Fibroblast of lung (primary cell): ENCODE results near the gene STAC. TPM values are rescaled to one million over a fixed set of nuclear protein-coding genes. Genes with fewer than 3 reads are reported as not detected.

ENCODE experiments used
- DNase-seq, 2 donors: peaks; one replicate each; pipeline versions ENCODE4 v3.0.0 to v3.0.0-alpha.2; 2010; ENCODE audit warnings: low read depth in 2 of 2
- H2AFZ ChIP-seq: 2 replicates; pipeline ENCODE4 v1.5.1; 2012; ENCODE audit warnings: low read length, control low read depth, inconsistent platforms
- H3K27ac ChIP-seq: 2 replicates; pipeline ENCODE4 v1.5.1; 2011; ENCODE audit warnings: low read length, control low read depth; ENCODE audit not compliant: insufficient read depth
- H3K27me3 ChIP-seq: 2 replicates; pipeline ENCODE4 v1.5.1; 2011; ENCODE audit warnings: mild to moderate bottlenecking, low read length; ENCODE audit not compliant: control insufficient read depth, insufficient read depth
- H3K36me3 ChIP-seq: 2 replicates; pipeline ENCODE4 v1.5.1; 2011; ENCODE audit warnings: low read length; ENCODE audit not compliant: control insufficient read depth, insufficient read depth
- H3K4me1 ChIP-seq: 2 replicates; pipeline ENCODE4 v1.5.1; 2011; ENCODE audit warnings: low read length; ENCODE audit not compliant: control insufficient read depth, insufficient read depth; ENCODE audit errors: extremely low read depth
- H3K4me2 ChIP-seq: 2 replicates; pipeline ENCODE4 v1.5.1; 2011; ENCODE audit warnings: low read length, control low read depth; ENCODE audit not compliant: insufficient read depth; ENCODE audit errors: extremely low read depth
- H3K4me3 ChIP-seq, 4 experiments: fragments of 200-600 bp in 1 of 4; sonication (generic) in 1 of 4; replicated peaks in 1 of 4; 2 replicates each; pipeline ENCODE4 v1.5.1; 2011 to 2016; ENCODE audit warnings: low read length in 4 of 4, low read depth in 3 of 4, mild to moderate bottlenecking in 3 of 4, control low read depth in 2 of 4, inconsistent platforms in 1 of 4, mixed read lengths in 1 of 4; ENCODE audit not compliant: insufficient read depth in 1 of 4; ENCODE audit errors: control extremely low read depth in 1 of 4
- H3K79me2 ChIP-seq: 2 replicates; pipeline ENCODE4 v1.5.1; 2012; ENCODE audit warnings: mild to moderate bottlenecking, low read length, inconsistent platforms; ENCODE audit not compliant: control insufficient read depth, insufficient read depth
- H3K9ac ChIP-seq: 2 replicates; pipeline ENCODE4 v1.5.1; 2011; ENCODE audit warnings: mild to moderate bottlenecking, low read length, control low read depth; ENCODE audit not compliant: insufficient read depth
- H3K9me3 ChIP-seq: 2 replicates; pipeline ENCODE4 v1.5.1; 2012; ENCODE audit warnings: low read depth, low read length; ENCODE audit not compliant: control insufficient read depth, insufficient read depth
- H4K20me1 ChIP-seq: 2 replicates; pipeline ENCODE4 v1.5.1; 2011; ENCODE audit warnings: low read length; ENCODE audit not compliant: control insufficient read depth, insufficient read depth; ENCODE audit errors: extremely low read depth
- EZH2 ChIP-seq: IDR thresholded peaks from 2 replicates; pipeline ENCODE4 v1.5.1; 2012; ENCODE audit warnings: low read length, control low read depth, mild to moderate bottlenecking; ENCODE audit errors: missing control alignments
- polyA plus RNA-seq, 2 donors: library from polyadenylated mRNA; depleted of rRNA in 1 of 2; stranded (reverse) in 1 of 2; unstranded in 1 of 2; fragments of >200 nt; gene quantifications; 2 replicates each; pipeline ENCODE4 v1.2.1, GENCODE V29; 2011 to 2012; ENCODE audit warnings: missing spikeins in 1 of 2
- total RNA-seq: library from RNA; depleted of rRNA; stranded (reverse); fragments of >200 nt; gene quantifications from 2 replicates; pipeline ENCODE4 v1.2.1, GENCODE V29; 2014
- TF ChIP-seq, protein P1 (sequence below), 2 donors: IDR thresholded peaks in 1 of 2; conservative IDR thresholded peaks in 1 of 2; 1 replicate in 1 of 2; 2 replicates in 1 of 2; pipeline ENCODE4 v1.5.1; 2011 to 2012; ENCODE audit warnings: low read length in 2 of 2, control low read depth in 1 of 2, inconsistent platforms in 1 of 2, low read depth in 1 of 2, mild to moderate bottlenecking in 1 of 2

Gene STAC
- total and polyA plus RNA-seq, 2 donors (not counting 1 experiment from before 2014, with no cell fraction given) = 6.8 to 7.4 TPM

- Histone ChIP-seq H3K79me2 (no peaks in the 10 kb centered on the region), H3K9ac (no peak overlapping the region), H3K9me3 (no peaks in the 10 kb centered on the region), H3K4me2 (no peak overlapping the region), H3K27me3 (no peaks in the 10 kb centered on the region), H2AFZ (no peak overlapping the region), H3K4me3 (no peak overlapping the region), H3K36me3 (no peaks in the 10 kb centered on the region), H3K27ac (no peak overlapping the region), H3K4me1 (no peaks in the 10 kb centered on the region), H4K20me1 (no peaks in the 10 kb centered on the region)
- no peak for TF ChIP-seq EZH2
- TF ChIP-seq, protein P1, sequence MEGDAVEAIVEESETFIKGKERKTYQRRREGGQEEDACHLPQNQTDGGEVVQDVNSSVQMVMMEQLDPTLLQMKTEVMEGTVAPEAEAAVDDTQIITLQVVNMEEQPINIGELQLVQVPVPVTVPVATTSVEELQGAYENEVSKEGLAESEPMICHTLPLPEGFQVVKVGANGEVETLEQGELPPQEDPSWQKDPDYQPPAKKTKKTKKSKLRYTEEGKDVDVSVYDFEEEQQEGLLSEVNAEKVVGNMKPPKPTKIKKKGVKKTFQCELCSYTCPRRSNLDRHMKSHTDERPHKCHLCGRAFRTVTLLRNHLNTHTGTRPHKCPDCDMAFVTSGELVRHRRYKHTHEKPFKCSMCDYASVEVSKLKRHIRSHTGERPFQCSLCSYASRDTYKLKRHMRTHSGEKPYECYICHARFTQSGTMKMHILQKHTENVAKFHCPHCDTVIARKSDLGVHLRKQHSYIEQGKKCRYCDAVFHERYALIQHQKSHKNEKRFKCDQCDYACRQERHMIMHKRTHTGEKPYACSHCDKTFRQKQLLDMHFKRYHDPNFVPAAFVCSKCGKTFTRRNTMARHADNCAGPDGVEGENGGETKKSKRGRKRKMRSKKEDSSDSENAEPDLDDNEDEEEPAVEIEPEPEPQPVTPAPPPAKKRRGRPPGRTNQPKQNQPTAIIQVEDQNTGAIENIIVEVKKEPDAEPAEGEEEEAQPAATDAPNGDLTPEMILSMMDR (conservative IDR thresholded peaks at IDR 0.05 in 1 of 2, IDR thresholded peaks at IDR 0.05 in 1 of 2; ENCODE audit: low read depth in 1 of 2, low read length in 2 of 2) = no peak
- no peak for DNase-seq
These were observed 107.9 kb downstream of the STAC start for GRCh38 chr3:36488077-36488789.

- no peaks in the 10 kb centered on the region for H3K36me3 ChIP-seq
- TF ChIP-seq, protein P1 (conservative IDR thresholded peaks at IDR 0.05 in 1 of 2, IDR thresholded peaks at IDR 0.05 in 1 of 2; ENCODE audit: low read depth in 1 of 2, low read length in 2 of 2) = no peak
- TF ChIP-seq EZH2 = no peak
- no peaks in the 10 kb centered on the region for H3K27me3 ChIP-seq
- no peak overlapping the region for H2AFZ ChIP-seq
- H3K27ac ChIP-seq = no peak overlapping the region
- no peak overlapping the region for H3K4me2 ChIP-seq
- no peak for DNase-seq
- H3K4me3 ChIP-seq = no peak overlapping the region
- no peaks in the 10 kb centered on the region for H3K79me2 ChIP-seq
- no peaks in the 10 kb centered on the region for H3K9me3 ChIP-seq
- H4K20me1 ChIP-seq = no peaks in the 10 kb centered on the region
- peaks cover under 1% of the 10 kb centered on the region for H3K4me1 ChIP-seq
- H3K9ac ChIP-seq = no peak overlapping the region
These were observed 108.8 kb downstream of the STAC start for GRCh38 chr3:36489101-36489500.

DNA sequence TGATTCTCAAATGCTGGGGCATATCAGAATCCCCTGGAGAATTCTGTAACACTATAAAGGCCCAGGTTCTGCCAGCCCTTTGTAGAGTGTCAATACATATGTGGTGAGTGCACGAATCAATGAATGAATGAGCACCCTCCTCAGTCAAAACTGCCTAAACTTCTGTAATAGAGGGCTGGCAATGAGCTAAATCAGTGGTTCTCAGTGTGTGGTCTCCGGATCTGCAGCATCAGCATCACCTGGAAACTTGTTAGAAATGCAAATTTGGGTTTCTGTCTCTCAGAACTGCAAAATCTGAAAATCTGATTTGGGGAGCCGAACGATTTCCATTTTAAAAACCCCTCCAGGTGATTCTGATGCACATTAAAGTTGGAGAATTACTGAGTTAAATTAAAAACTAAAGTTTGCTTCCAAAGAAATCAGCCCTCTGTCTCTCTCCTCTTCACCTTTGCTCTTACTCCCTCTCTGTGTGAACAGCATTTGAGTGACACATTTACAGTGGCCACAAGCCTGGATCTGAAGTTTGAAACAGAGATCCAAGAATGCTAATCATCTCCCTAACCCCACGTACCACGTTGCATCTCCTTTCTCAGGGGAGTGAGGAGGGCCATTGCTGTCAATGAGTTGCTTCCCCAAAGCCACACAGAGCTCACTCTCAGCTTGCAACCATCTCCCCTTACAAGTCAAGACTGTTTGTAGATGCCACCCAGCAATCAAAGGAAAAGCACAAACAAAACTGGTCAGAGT lies 109.5 kb downstream of the STAC start:
- Histone ChIP-seq H4K20me1 (no peaks in the 10 kb centered on the region), H3K27me3 (no peaks in the 10 kb centered on the region), H2AFZ (no peak overlapping the region), H3K36me3 (no peaks in the 10 kb centered on the region), H3K4me3 (no peak overlapping the region), H3K27ac (no peak overlapping the region), H3K9ac (no peak overlapping the region), H3K4me2 (no peak overlapping the region), H3K4me1 (peaks cover 3% of the 10 kb centered on the region), H3K9me3 (no peaks in the 10 kb centered on the region), H3K79me2 (no peaks in the 10 kb centered on the region)
- DNase-seq = no peak
- TF ChIP-seq, protein P1 (conservative IDR thresholded peaks at IDR 0.05 in 1 of 2, IDR thresholded peaks at IDR 0.05 in 1 of 2; ENCODE audit: low read depth in 1 of 2, low read length in 2 of 2) = no peak
- TF ChIP-seq EZH2 = no peak
